GM19043 (cell line): ENCODE results near the gene MLXIP.

Source experiments
- ATAC-seq: cut with Tn5 transposase; IDR thresholded peaks from one replicate; pipeline ENCODE4 v1.9.1; 2021; ENCODE audit warnings: low read depth; ENCODE audit not compliant: unreplicated experiment

MLXIP gene

DNA sequence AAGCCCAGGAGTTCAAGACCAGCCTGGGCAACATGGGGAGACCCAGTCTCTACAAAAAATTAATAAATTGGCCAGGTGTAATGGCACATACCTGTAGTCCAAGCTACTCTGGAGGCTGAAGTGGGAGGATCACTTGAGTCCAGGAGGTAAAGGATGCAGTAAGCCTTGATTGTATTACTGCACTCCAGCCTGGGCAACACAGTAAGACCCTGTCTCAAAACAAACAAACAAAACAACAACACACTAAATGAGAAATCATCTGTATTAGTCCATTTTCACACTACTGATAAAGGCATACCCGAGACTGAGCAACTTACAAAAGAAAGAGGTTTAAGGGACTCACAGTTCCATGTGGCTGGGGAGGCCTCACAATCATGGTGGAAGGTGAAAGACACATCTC is 4.7 kb upstream of the MLXIP start:
- ATAC-seq: no peak

DNA sequence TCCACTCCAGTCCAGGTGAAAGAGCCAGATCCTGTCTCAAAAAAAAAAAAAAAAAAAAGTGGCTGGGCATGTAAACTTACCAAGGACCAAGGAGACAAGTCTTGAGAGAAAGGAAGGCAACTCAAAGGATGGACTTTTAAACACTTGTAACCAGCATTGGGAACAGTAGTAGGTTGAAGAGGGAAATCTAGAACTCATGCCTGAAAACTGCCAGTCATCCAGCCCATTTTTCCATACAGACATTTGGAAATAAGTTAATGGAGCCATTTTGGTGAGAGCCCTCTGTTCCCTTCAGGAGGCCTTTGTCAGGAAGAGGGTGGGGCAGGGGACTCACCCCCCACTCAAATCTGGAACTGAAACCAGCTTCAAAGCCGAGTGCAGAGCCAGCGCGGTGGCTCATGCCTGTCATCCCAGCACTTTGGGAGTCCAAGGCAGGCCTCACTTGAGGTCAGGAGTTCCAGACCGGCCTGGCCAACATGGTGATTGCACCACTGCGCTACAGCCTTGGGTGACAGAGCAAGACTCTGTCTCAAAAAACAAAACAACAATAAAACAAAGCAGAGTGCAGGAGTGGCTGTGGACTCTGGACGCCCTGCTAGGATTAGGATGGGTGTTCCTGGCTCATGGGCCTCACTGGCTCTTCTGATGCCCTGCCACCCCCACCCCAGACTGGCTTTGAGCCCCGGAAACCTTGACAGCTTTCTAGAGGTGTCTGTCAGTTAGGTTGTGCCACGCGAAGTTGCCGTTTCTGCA is 1.6 kb upstream of the MLXIP start:
- ATAC-seq: no peak

DNA sequence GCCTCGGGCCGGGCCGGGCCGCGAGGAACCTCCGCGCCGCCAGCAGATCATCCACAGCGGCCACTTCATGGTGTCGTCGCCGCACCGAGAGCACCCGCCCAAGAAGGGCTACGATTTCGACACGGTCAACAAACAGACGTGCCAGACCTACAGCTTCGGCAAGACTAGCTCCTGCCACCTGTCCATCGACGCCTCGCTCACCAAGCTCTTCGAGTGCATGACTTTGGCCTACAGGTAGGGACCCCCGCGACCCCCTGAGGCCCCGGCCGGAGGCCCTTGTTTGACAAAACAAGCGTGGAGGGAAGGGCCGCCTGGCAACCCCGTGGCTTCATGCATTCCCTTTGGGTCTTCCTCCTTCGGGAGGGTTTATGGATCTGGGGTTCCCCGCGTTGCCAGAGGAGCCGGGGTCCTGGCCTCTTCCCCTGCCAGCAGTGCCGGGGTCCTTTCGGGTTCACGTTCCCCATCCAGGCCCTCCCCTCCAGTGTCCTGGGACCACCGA is 526 bp downstream of the MLXIP start:
- no peak for ATAC-seq

DNA sequence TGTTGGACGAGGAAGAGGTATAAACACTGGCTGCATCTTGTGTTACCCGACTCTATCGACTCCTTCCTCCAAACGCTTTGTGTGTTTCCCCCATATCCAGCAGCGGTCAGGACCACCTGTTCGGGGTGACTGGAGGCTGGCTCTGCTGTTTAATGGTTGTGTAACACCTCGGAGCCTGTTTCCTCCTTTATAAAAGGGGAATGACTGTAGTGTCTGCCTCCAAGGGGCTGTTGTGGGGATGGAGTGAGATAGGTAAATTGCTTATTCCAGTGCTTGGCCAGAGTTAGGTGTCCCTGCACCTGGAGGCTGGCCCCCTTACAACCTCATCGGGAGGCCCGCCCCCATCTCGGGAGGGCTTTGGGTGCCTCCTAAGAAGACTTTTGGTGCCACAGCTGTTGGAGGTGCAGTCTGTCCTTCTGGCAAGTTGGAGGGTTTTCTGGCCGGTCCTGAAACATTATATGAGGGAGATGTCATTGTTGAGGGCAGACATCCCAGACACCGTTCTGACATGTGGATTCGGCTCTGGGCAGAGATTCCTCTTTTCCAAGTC is 1.1 kb downstream of the MLXIP start:
- ATAC-seq: no peak

DNA sequence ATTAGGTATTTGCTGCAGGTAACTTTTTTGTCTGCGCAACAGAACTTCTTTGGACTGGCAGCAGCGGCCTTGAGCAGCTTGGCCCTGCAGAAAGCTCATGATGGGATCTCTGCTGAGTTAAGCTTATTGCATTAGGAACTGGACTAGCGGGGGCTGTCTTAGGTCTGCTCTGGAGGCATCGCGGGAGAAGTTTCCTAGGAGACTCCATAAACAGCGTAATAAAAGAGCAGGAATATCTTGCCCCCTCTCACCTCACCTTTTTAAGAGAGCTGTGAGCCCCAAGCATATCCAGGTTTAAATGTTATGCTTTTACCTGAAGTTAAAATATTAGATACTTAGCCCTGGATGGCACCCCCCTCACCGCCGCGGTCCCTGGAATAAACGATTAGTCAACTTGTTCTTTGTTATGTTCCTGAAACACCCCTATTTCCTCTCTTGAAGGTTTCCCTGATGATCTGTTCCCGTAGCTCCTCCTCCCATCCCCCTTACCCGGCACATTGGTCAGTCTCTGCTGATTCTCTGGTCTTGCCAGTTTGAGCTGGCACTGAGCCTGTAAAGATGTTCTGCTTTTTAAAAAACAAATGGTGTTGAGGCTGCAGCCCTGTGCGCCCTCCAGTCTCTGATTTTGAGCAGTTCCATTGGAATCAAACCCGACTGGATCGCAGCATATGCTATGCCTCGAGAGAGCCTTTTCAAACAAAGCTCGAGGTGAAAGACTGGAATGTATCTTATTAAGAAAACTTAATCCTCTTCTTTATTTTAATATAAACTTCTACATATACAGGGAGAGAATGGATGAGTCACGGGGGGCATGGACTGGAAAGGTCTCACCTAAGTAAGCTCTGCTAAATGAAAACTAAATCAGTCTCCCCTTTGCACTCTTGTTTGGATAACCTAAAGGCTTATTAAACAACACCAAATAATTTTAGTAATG is 1.9 kb downstream of the MLXIP start:
- ATAC-seq: no peak

DNA sequence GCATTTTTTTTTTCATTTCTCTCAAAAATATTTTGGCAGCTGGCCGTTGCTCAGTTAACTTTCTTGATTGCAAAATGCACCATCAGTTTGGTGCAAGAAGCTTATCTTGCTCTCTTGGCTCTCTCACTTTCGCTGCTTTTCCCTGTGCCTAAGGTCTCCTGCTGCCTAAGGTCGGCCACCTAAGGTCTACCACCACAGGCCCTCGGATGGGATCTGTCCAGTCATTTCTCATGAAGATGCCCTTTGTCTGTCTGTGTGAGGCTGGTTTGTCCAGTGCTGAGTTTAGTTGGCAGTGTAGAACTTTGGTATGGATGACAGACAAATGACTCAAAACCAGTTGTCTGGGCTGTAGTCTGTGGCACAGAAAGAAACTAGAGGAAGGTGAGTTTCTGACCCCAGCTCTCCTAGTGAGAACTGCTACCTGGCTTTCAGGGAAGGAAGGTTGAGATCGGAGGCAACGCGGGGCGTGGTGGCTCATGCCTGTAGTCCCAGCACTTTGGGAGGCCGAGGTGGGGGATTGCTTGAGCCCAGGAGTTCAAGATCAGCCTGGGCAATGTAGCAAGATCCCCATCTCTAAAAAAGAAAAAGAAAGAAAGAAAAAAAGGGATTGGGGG is 2.6 kb downstream of the MLXIP start:
- no peak for ATAC-seq

DNA sequence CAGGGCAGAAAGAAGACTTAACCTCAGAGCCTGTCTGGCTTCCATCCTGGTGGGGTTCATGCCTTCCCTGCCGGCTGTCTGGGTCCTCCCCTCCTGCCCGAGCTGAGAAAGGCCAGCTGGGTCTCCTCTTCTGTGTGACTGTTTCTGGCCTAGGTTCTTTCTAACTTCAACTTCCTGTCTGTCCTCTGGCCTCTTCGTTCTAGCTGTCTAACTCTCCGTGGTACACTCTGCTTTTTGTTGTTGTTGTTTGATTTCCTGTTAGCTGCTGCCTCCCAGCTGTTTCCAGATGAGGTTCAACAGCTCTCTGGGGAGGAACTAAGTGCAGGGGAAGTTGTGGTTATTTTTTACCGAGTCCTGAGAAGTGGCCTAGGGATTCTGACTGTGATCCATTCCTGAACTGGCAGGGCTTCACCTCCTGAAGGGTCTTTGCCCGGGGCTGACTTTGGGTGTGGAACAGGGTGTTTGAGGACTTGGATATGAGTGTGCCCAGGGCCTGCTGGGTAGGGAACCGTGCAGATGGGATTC is 3.2 kb downstream of the MLXIP start:
- ATAC-seq: peak; percentile 54

DNA sequence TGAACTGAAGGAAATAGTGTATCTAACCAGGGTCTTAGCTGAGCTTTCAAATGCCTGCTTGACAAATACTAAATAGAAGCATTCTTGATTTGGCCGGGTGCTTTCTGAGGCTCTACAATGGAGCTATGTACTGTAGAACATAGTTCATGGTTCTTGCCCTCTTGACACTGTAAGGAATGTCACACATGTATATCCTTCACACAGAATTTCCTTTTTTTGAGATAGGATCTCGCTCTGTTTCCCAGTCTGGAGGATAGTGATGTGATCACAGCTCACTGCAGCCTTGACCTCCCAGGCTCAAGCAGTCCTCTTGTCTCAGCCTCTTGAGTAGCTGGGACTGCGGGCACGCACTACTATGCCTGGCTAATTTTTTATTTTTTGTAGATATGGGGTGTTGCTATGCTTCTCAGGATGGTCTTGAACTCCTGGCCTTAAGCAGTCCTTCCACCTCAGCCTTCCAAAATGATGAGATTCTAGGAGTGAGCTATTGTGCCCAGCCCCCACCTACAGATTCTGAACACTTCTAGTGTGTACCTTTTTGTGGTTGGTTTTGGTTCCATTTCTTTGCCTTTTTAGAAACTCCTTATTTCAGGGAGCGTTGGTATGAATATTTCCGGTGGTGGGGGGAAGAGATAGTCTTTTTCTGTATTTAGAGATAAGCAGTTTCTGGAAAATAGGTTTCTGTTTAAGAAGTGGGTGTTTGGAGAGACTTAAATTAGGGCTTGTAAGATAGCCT is 4.2 kb downstream of the MLXIP start:
- no peak for ATAC-seq

DNA sequence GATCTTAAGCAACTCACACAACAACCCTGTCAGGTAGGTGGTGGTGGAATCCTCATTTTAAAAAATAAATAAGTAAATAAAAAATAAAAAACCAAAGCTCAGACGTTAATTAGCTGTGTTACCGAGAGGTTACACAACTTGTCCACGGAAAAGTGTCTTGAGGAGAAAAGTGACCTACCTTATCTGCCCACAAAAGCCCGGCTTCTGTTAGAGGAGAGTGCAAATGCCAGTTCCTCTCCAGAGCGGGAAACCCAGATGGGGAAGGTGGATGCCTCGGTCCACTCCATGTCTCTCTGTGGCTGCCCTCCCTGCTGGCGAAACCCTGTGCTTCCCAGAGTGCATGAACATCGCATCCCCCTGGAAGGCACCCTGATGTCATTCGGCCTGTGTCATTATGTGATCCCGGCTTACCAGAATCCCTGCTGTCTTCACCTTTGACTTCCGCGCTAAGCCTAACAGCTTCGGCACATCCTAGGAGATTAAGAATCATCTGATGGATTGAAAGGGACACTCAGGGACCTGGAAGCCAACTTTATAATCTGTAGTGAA is 6.4 kb downstream of the MLXIP start:
- ATAC-seq: no peak

DNA sequence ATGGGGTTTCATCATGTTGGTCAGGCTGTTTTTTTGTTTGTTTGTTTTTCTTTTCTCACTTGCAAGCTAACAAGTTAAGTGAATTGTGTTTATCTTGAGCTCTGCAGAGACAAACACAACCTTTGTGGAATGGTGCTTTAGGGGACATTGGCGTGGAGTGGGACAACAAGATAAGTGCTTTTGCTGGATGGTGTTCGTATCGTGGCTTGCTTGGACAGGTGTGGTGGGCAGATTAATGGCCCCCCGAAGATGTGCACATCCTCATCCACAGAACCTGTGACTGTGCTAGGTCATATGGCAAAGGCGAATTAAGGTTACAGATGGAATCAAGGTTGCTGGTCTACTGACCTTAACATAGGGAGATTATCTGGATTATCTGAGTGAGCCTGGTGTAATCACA is 7.0 kb downstream of the MLXIP start:
- ATAC-seq: no peak

DNA sequence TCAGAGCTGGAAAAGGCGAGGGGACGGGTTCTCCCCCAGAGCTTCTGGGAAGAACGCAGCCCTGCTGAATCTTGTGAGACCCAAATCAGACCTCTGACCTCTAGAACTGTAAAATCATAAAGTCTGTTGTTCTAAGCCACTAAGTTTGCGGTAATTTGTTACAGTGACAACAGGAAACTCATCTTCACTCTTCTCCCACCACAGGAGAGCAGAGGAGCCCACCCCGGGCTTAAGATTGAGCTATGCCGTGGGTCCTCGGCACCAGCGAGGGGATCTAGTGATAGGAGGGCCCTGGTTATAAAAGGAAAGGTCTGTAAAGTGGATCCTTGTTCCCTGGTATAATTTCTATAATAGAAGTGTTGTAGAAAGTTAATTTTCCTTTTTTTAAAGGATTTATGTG is 7.6 kb downstream of the MLXIP start:
- no peak for ATAC-seq

DNA sequence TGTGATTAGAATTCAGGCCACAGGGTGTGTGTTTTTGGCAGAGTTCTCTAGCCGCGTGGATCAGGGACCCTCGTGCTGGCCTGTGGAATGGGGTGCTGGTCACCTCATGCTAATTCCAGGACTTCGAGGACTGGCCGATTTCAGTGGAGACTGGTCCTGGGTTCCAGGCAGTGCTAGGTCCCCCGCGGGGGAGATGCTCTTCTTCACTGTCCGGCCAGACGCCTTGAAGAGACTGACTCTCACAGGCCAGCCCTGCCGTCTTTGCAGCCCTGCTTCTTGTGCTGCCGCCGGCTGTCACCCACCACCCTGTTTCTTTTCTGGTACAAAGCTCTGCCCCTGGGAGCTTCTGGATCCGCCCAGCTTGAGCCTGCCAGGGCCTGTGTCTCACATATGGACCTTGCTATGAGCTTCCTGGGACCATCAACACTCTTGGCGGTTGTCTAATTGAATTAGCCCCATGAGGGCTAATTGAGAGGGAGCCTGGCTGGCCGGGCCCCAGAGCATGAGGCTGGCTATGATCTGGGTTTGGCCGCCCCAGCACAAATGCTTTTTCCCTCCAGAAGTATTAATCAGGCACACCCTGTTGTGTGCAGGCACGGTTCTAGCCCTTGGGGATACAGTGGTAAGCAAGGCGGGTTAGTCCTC is 8.2 kb downstream of the MLXIP start:
- no peak for ATAC-seq

DNA sequence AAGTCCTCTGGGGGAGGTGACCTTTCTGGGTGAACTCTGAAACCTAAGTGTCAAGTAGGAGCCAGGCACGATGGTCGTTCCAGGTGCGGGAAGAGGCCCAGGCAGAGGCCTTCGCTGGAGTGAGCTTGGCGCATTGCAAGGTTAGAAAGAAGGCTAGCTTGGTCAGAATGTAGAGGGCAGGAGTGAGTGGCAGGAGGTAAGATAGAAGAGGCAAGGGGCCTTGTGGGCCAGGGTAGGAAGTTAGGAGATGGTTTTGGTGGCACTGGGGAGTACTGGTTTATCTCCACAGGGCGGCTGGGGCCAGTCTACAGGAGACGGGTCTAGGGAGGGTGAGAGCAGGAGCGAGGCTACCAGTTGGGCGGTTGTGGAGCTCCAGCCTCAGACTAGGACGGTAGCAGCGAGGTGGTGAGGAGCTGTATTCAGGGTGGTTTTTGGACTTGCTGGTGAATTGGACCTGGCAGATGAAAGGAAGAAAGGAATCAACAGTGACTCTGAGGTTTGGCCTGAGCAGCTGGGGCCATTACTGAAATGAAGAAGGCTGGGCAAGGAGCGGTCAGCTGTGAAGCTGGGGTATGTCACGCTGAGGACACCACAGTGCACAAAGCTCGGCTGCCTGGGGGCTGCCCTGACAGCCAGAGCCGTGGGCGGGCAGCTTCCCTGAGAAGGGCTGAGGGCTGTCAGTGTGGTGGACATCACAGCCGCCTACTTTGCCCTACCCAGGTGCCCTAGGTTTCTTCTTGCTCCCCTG is 9.0 kb downstream of the MLXIP start:
- ATAC-seq: no peak

DNA sequence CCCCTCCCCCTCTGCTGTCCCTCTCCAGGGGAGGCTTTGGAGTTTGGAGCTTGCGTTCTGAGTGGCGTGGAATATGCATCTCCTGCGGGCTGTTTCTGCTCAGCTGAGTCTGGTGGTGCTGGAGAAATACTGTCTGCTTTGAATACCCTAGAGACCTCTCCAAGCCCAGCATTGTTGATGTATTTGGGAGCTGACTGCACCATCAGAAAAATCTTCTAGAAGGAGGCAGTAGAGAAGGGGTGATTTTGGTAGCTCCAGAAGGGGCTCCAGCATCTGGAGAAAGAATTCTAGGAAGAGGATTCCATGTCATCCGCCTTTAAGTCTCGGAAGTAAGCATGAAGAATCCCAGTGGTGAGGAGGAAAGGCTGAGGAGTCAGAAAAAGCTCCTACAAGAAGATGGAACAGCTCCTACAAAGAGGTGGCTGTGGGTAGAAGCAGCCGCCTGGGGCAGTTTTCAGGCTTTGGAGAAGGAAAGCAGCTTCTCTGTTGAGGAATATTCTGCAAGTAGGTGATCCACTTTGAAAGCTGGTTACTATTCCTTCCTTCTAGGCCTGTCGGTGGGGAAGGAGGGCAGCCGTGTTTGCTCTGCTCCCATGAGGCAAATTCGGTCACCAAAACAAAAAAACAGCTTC is 9.7 kb downstream of the MLXIP start:
- ATAC-seq: no peak

DNA sequence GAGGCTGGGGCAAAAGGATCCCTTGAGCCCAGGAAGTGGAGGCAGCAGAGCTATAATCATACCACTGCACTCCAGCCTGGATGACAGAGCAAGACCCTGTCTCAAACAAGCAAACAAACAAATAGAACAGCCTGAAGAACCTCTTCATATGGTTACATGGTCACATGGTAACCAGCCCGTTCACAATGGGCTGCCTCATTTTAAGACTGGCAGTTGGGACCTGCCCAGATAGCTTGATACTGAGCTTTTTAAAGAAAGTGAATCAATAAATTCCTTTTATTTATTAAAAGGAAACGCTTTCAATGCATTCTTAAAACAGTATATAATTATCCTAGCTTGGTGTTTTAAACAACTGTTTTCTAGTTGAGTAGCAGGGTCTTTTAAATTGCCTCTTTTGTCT is 10.5 kb downstream of the MLXIP start:
- no peak for ATAC-seq

DNA sequence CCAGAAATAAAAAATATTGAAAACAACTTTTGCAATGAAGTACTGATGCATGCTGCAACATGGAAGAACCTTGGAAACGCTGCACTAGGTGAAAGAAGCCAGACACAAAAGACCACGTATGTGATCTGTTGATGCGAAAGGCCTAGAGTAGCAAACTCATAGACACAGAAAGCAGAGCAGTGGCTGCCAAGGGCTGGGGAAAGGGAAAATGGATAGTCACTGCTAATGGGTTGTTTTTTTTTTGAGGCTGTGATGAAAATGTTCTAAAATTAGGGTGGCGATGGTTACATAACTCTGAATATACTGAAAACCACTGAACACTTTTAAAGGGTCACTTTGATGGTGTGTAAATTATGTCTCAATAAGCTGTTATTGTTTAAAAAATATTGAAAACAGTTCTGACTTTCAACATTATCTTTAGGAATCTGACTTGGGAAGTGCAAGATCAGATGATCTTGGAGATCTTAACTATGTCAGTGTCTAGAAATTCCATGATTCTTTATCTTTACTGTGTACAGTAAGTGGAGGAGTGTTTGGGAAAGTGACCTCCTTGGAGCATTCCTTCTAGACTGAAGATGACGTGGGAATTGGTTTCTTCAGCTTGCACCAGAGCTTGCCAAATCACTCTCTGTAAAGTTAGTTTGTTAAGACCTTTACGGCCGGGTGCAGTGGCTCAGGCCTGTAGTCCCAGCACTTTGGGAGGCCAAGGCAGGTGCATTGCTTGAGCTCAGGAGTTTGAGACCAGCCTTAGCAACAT is 12.4 kb downstream of the MLXIP start:
- no peak for ATAC-seq

DNA sequence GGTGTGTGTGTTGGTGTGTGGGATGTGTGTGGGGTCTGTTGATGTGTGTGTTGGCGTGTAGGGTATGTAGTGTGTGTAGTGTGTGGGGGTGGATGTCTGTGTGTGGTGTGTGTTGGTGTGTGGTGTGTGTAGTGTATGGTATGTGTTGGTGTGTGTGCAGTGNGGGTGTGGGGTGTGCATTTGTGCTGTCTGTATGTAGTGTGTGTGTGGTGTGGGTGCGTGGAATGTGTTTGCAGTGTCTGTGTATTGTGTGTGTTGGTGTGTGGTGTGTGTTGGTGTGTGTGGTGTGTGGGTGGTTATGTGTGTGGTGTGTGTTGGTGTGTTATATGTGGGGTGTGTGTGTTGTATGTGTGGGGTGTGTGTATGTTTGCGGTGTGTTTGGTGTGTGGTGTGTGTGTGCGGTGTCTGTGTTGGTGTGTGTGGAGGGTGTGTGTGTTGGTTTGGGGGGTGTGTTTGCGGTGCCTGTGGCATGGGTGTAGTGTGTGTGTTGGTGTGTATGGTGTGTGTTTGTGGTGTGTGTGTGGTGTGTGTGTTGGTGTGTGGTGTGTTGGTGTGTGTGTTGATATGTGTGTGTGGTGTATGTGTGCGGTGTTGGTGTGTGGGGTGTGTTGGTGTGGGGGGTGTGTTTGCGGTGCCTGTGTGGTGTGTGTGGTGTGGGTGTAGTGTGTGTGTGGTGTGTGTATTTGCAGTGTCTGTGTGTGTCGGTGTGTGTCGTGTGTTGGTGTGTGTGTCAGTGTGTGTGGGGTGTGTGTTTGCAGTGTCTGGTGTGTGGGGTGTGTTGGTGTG is 14.7 kb downstream of the MLXIP start:
- ATAC-seq: no peak
